ENCODE results near the gene CDYL2.

The CDYL2 gene

GRCh38 chr16:80552277-80552676, 252.1 kb downstream of the CDYL2 start:
- DNase-seq (ENCODE audit: low read depth in 2 of 2): no peak
